CD14-positive monocyte (primary cell): ENCODE measurements around the gene NT5C3A. TPM values are rescaled to one million over a fixed set of nuclear protein-coding genes. Genes with fewer than 3 reads are reported as not detected.

ENCODE experiments used
- DNase-seq, 3 donors: peaks; one replicate each; pipeline ENCODE4 v3.0.0-alpha.2; 2011 to 2022
- H2AFZ ChIP-seq: 2 replicates; pipeline ENCODE4 v1.6.0; 2012; ENCODE audit warnings: mild to moderate bottlenecking, low read depth, low read length, inconsistent platforms; ENCODE audit not compliant: insufficient read depth, poor library complexity, severe bottlenecking
- H3K27ac ChIP-seq, 2 donors: 1 replicate in 1 of 2; 2 replicates in 1 of 2; pipeline ENCODE4 v1.5.1; 2012 to 2013; ENCODE audit warnings: low read length in 2 of 2, control low read depth in 1 of 2, inconsistent platforms in 1 of 2, low read depth in 1 of 2, mild to moderate bottlenecking in 1 of 2
- H3K27me3 ChIP-seq, 2 donors: one replicate each; pipeline versions ENCODE4 v1.6.0 to v1.6.1; 2011 to 2013; ENCODE audit warnings: low read length in 2 of 2; ENCODE audit not compliant: control insufficient read depth in 2 of 2, insufficient read depth in 2 of 2
- H3K36me3 ChIP-seq, 2 donors: replicated peaks in 1 of 2; 1 replicate in 1 of 2; 2 replicates in 1 of 2; pipeline versions ENCODE4 v1.5.1 to v1.6.1; 2012 to 2013; ENCODE audit warnings: low read length in 2 of 2, control low read depth in 1 of 2, inconsistent platforms in 1 of 2, mild to moderate bottlenecking in 1 of 2; ENCODE audit not compliant: insufficient read depth in 2 of 2, control insufficient read depth in 1 of 2
- H3K4me1 ChIP-seq, 2 donors: 1 replicate in 1 of 2; 2 replicates in 1 of 2; pipeline versions ENCODE4 v1.5.1 to v1.6.1; 2012 to 2013; ENCODE audit warnings: low read length in 2 of 2, control low read depth in 1 of 2, inconsistent platforms in 1 of 2, mild to moderate bottlenecking in 1 of 2, moderate library complexity in 1 of 2; ENCODE audit not compliant: insufficient read depth in 2 of 2, control insufficient read depth in 1 of 2
- H3K4me2 ChIP-seq: replicated peaks from 2 replicates; pipeline ENCODE3; 2012; ENCODE audit warnings: low read length, moderate library complexity, mild to moderate bottlenecking; ENCODE audit not compliant: poor library complexity, severe bottlenecking; ENCODE audit errors: extremely low read depth
- H3K4me3 ChIP-seq, 3 experiments: fragments of 200-600 bp in 1 of 3; sonication (generic) in 1 of 3; replicated peaks in 1 of 3; 1 replicate in 2 of 3; 2 replicates in 1 of 3; pipeline ENCODE4 v1.5.1; 2011 to 2013; ENCODE audit warnings: low read length in 3 of 3, mild to moderate bottlenecking in 3 of 3, control low read depth in 2 of 3, low read depth in 2 of 3, inconsistent platforms in 1 of 3, moderate library complexity in 1 of 3
- H3K79me2 ChIP-seq: 2 replicates; pipeline ENCODE4 v1.6.0; 2012; ENCODE audit warnings: mild to moderate bottlenecking, control low read depth, inconsistent platforms, low read length, moderate library complexity; ENCODE audit not compliant: insufficient read depth
- H3K9ac ChIP-seq: 2 replicates; pipeline ENCODE4 v1.6.0; 2017; ENCODE audit warnings: low read length, mild to moderate bottlenecking; ENCODE audit not compliant: insufficient read depth, poor library complexity, severe bottlenecking
- H3K9me3 ChIP-seq, 2 donors: replicated peaks in 1 of 2; 1 replicate in 1 of 2; 2 replicates in 1 of 2; pipeline versions ENCODE4 v1.5.1 to v1.6.1; 2012 to 2013; ENCODE audit warnings: low read length in 2 of 2, control low read depth in 1 of 2; ENCODE audit not compliant: control insufficient read depth in 1 of 2, insufficient read depth in 1 of 2
- H4K20me1 ChIP-seq: 2 replicates; pipeline ENCODE4 v1.6.0; 2012; ENCODE audit warnings: mild to moderate bottlenecking, low read length, control low read depth, moderate library complexity; ENCODE audit not compliant: insufficient read depth
- H3K27ac Mint-ChIP-seq, 7 donors: one replicate each; pipeline ENCODE4 v1.8.0; 2020; ENCODE audit warnings: mild to moderate bottlenecking in 7 of 7, mixed read lengths in 7 of 7, moderate library complexity in 6 of 7, inconsistent platforms in 2 of 7
- H3K27me3 Mint-ChIP-seq, 3 donors: one replicate each; pipeline ENCODE4 v1.8.0; 2021 to 2022; ENCODE audit warnings: low read depth in 3 of 3, mild to moderate bottlenecking in 3 of 3, mixed read lengths in 3 of 3, moderate library complexity in 3 of 3, inconsistent platforms in 1 of 3
- H3K36me3 Mint-ChIP-seq, 2 donors: one replicate each; pipeline ENCODE4 v1.8.0; 2020; ENCODE audit warnings: mixed read lengths in 2 of 2, inconsistent platforms in 1 of 2, mild to moderate bottlenecking in 1 of 2
- H3K4me1 Mint-ChIP-seq: one replicate; pipeline ENCODE4 v1.8.0; 2020; ENCODE audit warnings: mild to moderate bottlenecking, mixed read lengths
- H3K4me3 Mint-ChIP-seq, 2 donors: one replicate each; pipeline ENCODE4 v1.8.0; 2020; ENCODE audit warnings: mild to moderate bottlenecking in 2 of 2, mixed read lengths in 2 of 2, moderate library complexity in 1 of 2
- H3K9me3 Mint-ChIP-seq, 7 donors: one replicate each; pipeline ENCODE4 v1.8.0; 2020 to 2022; ENCODE audit warnings: mixed read lengths in 7 of 7, mild to moderate bottlenecking in 6 of 7, moderate library complexity in 6 of 7, inconsistent platforms in 2 of 7
- CTCF ChIP-seq: fragments of 200-600 bp; IDR thresholded peaks from one replicate; pipeline ENCODE4 v1.8.0; 2022; ENCODE audit warnings: antibody characterized with exemption, mild to moderate bottlenecking
- WGBS: methylation state at CpG from one replicate; pipeline ENCODE4 v1.1.5; 2013; ENCODE audit warnings: missing lambda C conversion rate; ENCODE audit not compliant: insufficient coverage; 5-methylcytosine and 5-hydroxymethylcytosine counted together
- intact Hi-C, 2 donors: fragments of 100-400 bp; cut with micrococcal nuclease; formaldehyde crosslinking; loops; one replicate each; pipeline versions ENCODE4 v1.15.0 to v1.15.1; 2023
- polyA plus RNA-seq, 3 donors: library from polyadenylated mRNA; depleted of rRNA in 1 of 3; unstranded in 2 of 3; stranded (reverse) in 1 of 3; fragments of 300-500 nt in 2 of 3; fragments of >200 nt in 1 of 3; fragmentation: Illumina TruSeq in 2 of 3; gene quantifications; 1 replicate in 2 of 3; 2 replicates in 1 of 3; pipeline ENCODE4 v1.2.3, GENCODE V29; 2012 to 2021

Gene NT5C3A
- polyA plus RNA-seq, 3 donors = 19.4 to 37.7 (median 29.5) TPM

- H3K9me3 ChIP-seq = no peaks in the 10 kb centered on the region
- Mint-ChIP-seq H3K4me1 (peaks cover 40% of the 10 kb centered on the region), H3K36me3 (no peaks in the 10 kb centered on the region), H3K27me3 (no peaks in the 10 kb centered on the region), H3K4me3 (no peak overlapping the region), H3K27ac (no peak overlapping the region), H3K9me3 (no peaks in the 10 kb centered on the region)
- H3K27ac ChIP-seq = no peak overlapping the region
- no peak overlapping the region for H2AFZ ChIP-seq
- intact Hi-C loops = no loop called here
- WGBS = no CpG with 5 or more reads among the region's 2 CpGs
- H3K4me3 ChIP-seq = no peak overlapping the region
- no peak for DNase-seq
- H3K27me3 ChIP-seq = no peaks in the 10 kb centered on the region
- no peaks in the 10 kb centered on the region for H3K36me3 ChIP-seq
- peaks cover 33% of the 10 kb centered on the region for H4K20me1 ChIP-seq
- peaks cover 37 to 50% of the 10 kb centered on the region in 2 donors for H3K4me1 ChIP-seq
- H3K9ac ChIP-seq = no peak overlapping the region
- no peak overlapping the region for H3K4me2 ChIP-seq
- TF ChIP-seq CTCF = no peak
- peaks cover 96% of the 10 kb centered on the region for H3K79me2 ChIP-seq
Measured at GRCh38 chr7:33044986-33045385, 17.6 kb downstream of the NT5C3A start.

- Histone ChIP-seq H4K20me1 (peaks cover 33% of the 10 kb centered on the region), H3K9me3 (no peaks in the 10 kb centered on the region), H3K9ac (no peak overlapping the region), H3K27ac (no peak overlapping the region), H3K27me3 (no peaks in the 10 kb centered on the region), H2AFZ (no peak overlapping the region), H3K4me1 (peaks cover 33 to 50% of the 10 kb centered on the region in 2 donors), H3K4me2 (no peak overlapping the region), H3K79me2 (peaks cover 100% of the 10 kb centered on the region), H3K4me3 (no peak overlapping the region), H3K36me3 (no peaks in the 10 kb centered on the region)
- intact Hi-C loops = no loop called here
- no peak overlapping the region for H3K4me3 Mint-ChIP-seq
- H3K27me3 Mint-ChIP-seq = no peaks in the 10 kb centered on the region
- H3K36me3 Mint-ChIP-seq = no peaks in the 10 kb centered on the region
- TF ChIP-seq CTCF = no peak
- no peaks in the 10 kb centered on the region for H3K9me3 Mint-ChIP-seq
- peaks cover 42% of the 10 kb centered on the region for H3K4me1 Mint-ChIP-seq
- no CpG with 5 or more reads among the region's 3 CpGs for WGBS
- no peak for DNase-seq
- H3K27ac Mint-ChIP-seq = peak overlapping the region in 3 of 7 donors; percentile 2 to 28 (median 23)
Measured at GRCh38 chr7:33044401-33044718, 18.2 kb downstream of the NT5C3A start.
